ENCODE data around the gene MBIP.

MBIP gene

DNA sequence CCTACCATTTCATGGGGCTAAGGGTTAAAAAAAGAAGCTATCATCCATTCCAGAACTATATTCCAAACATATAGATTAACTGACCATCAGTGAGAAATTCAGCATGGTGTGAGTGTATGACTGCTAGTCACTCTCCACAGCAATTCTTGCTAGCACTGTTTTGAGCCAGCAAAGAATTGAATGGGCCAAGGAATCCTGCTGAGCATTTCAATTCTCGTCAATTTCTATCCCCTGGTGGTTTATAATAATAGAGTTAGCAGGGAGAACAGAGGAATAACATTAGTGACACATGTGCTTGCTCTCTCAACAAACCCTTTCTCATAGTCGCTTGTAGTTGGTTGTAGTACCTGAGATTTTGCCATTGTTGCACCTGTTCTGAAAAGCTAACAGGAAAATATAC lies 7.2 kb downstream of the MBIP start:
- DNase-seq = no peak

DNA sequence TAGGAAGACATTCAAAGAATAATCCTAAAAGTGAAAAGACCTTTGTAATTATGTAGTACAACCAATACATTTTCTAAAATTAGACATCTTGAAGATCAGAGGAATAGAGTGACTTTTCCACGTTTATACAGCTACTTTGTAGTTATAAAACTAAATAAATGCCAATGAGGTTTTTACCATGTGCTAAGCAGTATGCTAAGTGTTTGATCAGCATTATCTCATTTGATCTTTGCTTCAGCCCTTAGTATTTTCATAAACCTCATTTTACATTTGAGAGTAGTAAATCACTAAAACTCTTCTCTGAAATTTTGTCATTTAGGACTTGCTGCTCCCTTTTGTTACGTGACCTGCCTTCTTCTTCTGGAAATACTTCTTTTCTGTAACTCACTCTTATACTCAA lies 13.6 kb downstream of the MBIP start:
- no peak for DNase-seq

DNA sequence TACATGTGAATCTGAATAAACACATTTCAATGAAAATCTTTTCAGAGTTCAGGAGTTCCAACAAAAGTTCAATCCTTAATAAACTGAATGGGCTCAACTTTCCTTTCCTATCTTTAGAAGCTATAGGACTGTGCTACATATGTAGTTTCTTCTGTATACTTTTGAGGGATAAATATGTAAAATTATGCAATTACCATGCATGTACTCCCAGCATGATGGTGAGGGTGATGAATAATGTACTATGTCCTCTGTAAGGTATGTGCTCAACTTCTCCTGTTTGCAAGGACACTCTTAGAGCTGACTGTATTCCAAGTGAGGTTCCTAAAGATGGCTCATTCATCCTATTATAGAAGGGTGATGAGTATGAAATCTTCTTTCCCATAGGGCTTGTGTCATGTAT lies 15.5 kb downstream of the MBIP start:
- DNase-seq = no peak

DNA sequence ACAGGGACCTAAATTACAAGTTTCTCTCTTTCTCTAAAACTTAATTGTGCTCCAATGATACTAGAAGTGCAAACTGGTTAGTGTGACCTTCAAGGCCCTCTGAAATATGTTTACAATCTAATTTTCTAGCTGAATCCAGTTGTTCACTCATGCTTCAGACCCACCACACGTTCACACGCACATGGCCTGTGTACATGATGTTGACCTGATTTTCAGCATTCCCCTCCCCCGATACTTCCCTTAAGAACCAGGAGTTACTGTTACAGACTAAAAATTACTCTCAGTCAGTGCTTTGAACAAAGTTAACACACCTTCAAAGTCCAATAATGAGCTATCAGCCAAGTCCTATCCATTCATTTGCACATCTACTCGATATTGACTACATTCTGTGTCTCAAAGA lies 16.5 kb downstream of the MBIP start:
- no peak for DNase-seq

- no peak for DNase-seq
Measured at GRCh38 chr14:36302823-36303222, 17.6 kb downstream of the MBIP start.

- no peak for DNase-seq
Measured at GRCh38 chr14:36301159-36301558, 19.3 kb downstream of the MBIP start.

- DNase-seq = no peak
Measured at GRCh38 chr14:36300337-36300736, 20.1 kb downstream of the MBIP start.

DNA sequence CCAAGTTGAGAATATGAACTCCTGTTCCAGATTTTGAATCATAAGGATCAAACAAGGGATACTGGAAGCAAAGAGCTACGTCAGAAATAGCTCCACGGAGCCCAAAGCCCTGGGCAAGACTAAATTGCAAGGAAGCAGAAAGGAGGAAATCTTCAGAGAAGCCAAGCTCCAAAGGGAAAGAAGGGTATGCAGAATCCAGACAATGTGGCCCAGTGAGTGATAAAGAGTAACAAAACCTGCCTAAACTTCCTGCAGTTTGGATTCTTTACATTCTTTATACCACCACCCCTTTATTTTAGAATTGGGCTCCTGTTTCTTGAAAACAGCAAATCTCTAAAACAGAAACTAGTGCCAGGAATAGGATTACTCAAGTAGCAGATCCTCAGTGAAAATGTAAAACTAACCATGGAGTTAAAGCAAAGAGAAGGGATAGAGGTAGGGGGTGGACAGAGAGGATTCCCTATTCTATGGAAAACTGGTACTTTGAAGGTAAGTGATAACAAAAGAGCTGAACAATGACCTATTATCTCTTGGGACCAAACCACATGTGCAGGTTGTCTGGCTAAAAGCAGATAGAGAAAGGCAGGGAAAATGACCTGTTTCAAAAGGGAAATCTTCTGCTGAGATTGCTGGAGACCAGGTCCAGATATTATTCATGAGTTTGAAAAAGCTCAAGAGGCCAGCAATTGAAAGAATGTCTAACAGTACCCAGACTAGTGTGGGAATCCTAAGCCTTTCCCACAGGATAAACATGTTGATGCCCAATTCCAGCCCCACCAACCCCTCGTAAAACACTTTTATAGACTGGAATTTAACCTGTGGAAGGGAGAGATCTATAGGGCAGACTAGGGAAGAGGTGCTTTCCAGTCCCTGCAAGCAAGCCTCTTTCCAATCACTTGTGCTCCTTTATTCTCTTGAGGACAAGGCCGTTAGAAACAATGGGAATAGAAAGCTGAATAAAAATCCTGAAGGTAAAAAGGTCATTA lies 24.5 kb downstream of the MBIP start:
- peak; percentile 75 for DNase-seq

DNA sequence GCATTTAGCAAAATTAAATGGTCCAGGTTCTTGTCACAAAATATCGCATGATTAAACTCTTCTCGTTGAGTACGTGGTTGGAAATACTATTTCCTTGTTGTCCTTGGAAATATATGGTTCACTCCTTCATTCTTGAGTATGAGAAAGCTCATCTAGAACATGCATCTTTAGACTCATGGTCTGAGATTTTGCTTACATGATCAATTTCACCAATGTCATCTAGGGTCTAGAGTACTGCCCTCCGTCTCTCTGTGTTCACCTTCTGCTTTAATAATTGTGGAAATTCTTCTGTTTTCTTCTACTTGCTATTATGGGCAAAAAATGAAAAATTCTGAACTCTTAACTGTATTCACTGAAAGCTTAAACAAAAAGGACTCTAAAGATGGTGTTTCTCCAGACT lies 25.9 kb downstream of the MBIP start:
- DNase-seq = no peak

DNA sequence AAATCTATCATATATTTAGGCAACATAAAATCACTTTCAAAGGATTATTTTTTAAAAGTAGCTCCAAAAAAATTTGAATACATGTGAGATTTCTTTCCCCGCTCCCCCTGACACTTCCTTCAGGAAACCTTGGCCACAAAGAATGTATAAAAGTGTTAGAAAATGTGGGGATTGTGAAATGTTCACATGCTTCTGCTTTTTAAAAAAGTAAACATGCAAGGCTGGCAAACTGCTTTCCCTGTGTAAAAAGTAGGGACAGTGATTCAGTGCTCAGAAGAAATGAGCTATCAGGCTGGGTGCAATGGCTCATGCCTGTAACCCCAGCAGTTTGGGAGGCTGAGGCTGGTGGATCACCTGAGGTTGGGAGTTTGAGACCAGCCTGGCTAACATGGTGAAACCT lies 26.6 kb downstream of the MBIP start:
- DNase-seq = no peak

DNA sequence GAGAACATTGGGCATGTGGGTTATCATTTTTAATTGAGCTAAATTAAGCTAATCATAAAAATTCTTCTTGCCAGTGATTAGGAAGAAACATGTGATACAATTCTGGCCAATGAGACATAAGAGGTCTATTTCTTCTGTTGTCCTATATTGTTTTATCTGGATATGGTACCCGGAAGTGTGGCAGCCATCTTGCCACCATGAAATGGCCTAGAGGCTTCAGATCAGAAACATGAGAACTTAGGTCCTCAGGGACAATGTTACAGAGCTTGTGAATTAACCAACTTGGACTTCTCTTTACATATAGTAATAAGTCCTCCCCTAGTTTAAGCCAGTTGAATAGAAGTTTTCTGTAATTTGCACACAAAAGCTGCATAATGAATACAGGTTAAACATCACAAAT lies 30.5 kb downstream of the MBIP start:
- no peak for DNase-seq

DNA sequence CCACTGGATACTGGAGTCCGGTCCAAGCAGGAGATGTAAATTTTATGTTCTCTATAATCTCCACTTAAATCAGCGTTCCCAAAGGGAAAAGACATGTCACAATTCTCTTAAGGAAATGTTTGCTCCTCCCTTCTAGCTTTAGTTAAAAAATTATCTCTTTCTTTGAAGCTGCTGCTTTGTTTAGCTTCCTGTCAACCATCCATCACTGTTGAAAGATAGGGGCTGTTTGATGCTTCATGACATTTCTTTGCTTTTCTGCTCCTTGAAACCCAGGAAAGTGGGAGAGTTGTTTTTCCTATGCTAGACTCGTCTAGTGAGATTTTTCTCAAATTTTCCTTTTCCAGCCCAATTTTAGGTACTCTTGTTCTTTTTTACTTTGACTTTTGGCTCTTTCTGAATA lies 31.9 kb downstream of the MBIP start:
- no peak for DNase-seq

- DNase-seq = no peak
Measured at GRCh38 chr14:36284971-36285595, 35.4 kb downstream of the MBIP start.

DNA sequence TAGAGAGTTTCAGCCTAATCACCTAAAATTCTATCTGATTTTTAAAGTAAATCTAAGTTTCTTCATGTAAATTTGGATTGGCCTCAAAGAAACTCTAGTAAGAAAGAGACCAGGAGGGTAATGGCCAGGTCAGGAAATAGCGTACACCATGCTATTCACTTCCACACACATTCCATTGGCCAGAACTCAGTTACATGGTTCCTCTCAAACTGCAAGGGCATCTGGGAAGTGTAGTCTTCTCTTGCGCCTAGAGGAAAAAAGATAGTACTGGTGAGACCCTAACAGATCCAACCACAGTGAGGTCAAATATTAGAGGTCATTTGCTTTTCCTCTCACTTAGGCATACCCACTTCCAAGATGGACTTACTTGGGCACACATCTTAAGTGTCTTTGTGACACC lies 39.1 kb downstream of the MBIP start:
- DNase-seq = no peak

GRCh38 chr14:36279306-36280190 lies 40.9 kb downstream of the MBIP start:
- DNase-seq = no peak

GRCh38 chr14:36275741-36276140 lies 44.7 kb downstream of the MBIP start:
- DNase-seq = no peak

DNA sequence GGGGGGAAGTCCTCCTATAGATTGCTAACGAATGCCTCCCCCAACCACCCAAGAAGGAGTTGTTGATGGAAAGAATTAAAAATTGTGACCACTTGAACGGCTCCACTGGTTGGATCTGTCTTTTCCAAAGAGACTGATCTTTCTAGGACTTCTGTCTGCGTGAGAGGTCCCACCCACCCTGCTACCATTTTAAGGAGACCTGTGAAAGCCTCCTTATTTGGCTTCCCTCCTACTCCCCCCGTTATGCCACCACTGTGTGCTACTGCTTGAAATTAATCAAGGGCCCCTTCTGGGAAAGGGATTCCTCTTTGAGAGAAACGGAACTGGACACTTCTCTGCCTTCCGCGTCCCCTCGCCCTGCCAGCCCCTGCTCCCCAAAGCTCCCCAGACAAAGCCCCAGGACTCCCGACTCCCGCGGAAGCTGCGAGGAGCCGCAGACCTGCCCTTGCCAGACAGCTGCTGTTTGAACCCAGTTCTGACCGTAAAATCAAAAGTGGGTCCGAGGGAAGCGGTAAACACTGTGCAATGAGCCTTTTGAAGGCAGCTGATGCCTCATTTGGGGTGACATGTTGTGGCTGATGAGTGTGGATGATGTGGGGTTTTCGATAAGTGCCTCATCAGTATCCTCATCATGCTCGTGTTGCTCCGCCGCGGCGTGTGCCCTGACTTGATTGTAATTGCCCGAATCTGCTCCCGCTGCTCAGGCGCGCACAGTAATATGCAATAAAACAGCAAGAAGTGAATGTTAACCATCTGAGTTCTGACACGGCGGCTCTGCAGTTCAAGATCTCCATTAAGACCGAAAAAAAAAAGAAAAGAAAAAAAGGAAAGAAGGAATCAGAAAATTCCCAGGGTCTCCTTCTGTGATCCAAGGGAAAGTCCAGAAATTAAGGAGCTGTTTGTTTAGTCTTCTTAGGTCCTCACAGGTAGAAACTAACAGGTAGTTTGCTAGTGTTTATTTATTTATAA lies 48.2 kb downstream of the MBIP start:
- no peak for DNase-seq

DNA sequence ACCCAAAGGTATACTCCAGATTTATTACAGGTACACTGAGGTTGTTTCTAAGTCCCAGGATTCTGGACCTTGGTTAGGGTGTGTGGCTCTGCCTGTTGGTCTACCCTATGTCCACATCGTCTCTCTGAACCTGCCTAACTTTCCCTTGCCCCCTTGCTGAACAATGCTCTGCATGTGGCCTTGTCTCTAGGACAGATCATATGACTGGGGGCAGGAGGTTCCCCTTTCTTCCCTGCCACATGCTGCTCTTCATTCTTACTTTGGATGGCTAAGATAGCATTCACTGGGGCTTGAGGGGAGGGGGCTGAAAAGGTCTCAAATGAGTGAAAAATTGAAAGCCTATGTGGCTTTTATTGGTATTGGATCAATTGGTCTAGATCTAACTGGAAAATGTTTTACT lies 49.2 kb downstream of the MBIP start:
- no peak for DNase-seq

- DNase-seq = no peak
Measured at GRCh38 chr14:36270191-36270590, 50.2 kb downstream of the MBIP start.

GRCh38 chr14:36268121-36268520 lies 52.3 kb downstream of the MBIP start:
- DNase-seq = no peak

- no peak for DNase-seq
Measured at GRCh38 chr14:36264595-36264994, 55.8 kb downstream of the MBIP start.

GRCh38 chr14:36264107-36264506 lies 56.3 kb downstream of the MBIP start:
- DNase-seq = no peak
